Lower leg skin (tissue), 3 donors: ENCODE data around the gene SPEM3.

Experiments used
- CTCF ChIP-seq, 3 donors: fragments of 450-650 bp; IDR thresholded peaks; one replicate each; pipeline ENCODE4 v1.5.1; 2016; ENCODE audit warnings: antibody characterized with exemption in 3 of 3, mild to moderate bottlenecking in 3 of 3, moderate library complexity in 2 of 3
- POLR2A ChIP-seq, 2 donors: fragments of 450-650 bp; IDR thresholded peaks; one replicate each; pipeline ENCODE4 v1.6.1; 2016 to 2017; ENCODE audit warnings: antibody characterized with exemption in 2 of 2, mild to moderate bottlenecking in 1 of 2, moderate library complexity in 1 of 2

DNA sequence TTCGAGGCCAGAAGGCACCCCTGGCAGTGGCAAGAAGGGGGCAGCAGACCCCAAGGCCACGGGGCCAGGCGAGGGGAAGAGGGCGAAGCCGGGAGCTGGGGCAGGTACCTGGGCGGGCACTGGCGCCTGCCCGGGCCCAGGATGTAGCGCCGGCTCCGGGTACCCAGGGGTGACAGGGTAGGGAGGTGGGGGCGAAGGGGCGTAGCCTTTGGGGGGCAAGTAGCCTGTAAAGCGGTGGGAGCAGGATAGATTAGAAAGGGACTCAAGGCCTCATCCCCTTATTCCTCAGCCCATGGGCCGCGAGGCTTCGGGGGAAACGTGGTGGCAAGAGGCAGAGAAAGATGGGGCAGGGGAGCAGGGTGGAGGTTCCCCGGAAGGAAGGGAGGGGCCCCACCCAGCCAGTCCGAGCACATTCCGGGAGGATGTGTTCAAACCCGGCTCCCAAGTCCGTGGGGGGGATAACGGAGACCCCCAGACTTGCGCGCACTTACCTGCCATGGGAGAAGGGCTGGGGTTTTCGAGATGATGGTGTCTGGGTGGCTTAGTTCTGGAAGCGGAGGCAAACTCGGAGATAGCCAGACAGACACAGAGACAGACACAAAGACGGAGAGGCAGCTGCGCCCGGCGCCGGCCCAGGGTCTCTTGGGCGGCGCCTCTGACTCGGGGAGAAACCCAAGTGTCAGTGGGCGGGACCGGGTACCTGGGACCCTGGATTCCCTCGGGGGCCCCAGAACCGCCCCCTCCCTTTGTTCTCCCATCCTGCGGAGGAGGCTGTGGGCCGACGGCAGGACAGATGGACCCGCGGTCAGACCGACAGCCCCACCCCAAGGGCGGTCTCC lies 34.8 kb upstream of the SPEM3 start:
- TF ChIP-seq CTCF (IDR thresholded peaks at IDR 0.05) (no peak), POLR2A (IDR thresholded peaks at IDR 0.05) (no peak)
